ENCODE measurements around the gene COL20A1.
A peak's percentile ranks its signal among the peaks of the same experiment; 100 is the strongest.
"Not testable (repeated sequence)": the region's sequence is repeated elsewhere in the genome, so short reads cannot be mapped to it uniquely, and the experiment has no call there.

COL20A1 gene

DNA sequence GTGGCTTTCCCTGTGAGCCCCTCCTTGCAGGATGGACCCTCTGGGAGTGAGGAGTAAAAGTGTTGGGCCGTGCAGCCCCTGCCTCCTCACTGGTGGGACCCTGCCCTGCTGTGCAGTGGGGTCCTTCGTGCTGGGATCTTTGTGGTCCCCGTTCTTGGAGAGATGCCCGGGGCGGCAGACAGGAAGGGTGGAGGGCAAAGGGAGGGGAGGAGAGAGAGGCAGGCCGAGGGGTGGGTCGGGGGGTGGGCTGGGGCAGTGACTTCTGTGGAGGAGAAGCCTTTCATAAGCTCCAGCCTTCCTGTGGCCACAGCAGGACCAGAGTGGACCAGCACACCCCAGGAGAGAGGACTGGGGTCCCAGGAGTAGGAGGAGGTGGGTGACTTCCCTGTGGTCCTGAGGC lies at the start of gene COL20A1:
TSS of gene COL20A1 (plus strand) at position 283 of the 400 bp plus-strand sequence. CDS start 1,922 bp downstream, outside the sequence.
- no peak for DNase-seq (ENCODE audit: low spot score)

GRCh38 chr20:63243604-63244247 lies 49.3 kb upstream of the COL20A1 start:
- DNase-seq (ENCODE audit: low spot score) = no peak

DNA sequence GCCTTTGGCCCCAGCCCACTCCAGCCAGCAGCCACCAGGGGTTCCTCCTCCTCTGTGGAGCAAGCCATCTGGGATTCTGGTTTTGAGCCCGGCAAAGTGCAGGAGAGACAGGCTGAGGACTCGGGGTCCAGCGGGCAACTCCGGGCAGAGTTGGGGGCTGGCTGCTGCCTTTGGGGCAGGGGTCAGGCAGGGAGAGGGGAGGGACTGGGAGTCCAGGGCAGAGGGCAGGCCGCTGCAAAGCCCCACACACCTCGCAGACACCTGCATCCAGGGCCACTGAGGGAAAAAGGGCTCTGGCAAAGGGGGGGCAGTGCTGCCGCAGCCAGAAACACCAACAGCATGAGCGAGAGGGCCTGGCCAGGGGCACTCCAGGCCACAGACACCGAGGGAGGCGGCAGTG lies 48.5 kb upstream of the COL20A1 start:
- no peak for DNase-seq (ENCODE audit: low spot score)

- no peak for DNase-seq (ENCODE audit: low spot score)
Measured at GRCh38 chr20:63246490-63247288, 46.3 kb upstream of the COL20A1 start.

GRCh38 chr20:63247671-63248228 lies 45.2 kb upstream of the COL20A1 start:
- DNase-seq (ENCODE audit: low spot score) = no peak

DNA sequence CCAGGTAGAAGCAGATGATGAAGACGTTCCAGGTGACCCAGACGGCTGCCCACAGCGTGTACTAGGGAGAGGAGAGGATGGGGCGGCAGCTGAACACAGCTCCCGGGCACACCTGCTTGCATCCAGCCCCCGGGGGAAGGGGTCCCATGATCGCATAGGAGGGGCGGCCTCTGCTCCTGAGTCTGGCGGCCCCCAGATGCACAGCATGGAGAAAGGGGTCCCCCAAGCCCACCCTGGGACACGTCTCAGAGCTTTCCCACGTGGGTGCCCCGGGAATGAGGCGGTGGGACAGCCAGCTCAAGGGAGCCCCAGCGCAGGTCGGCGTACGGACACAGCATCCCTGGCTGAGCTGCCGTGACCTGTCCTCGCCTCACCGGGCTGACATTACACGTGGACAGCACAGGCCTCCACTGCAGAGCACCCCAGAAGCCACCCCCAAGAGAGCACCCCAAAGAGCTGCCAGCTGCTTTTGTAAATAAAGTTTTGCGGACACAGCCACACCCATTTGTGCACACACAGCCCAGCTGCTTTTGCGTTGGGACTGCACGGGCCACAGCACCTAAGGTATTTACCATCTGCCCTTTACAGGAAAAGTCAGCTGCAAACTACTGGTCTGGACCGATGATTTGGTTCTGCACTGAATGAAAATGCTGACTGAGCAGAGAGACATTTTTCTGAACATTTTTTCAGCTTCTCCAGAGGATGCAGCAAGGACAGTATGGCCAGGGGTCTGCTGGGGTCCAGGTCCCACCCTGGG lies 44.0 kb upstream of the COL20A1 start:
- no peak for DNase-seq (ENCODE audit: low spot score)

DNA sequence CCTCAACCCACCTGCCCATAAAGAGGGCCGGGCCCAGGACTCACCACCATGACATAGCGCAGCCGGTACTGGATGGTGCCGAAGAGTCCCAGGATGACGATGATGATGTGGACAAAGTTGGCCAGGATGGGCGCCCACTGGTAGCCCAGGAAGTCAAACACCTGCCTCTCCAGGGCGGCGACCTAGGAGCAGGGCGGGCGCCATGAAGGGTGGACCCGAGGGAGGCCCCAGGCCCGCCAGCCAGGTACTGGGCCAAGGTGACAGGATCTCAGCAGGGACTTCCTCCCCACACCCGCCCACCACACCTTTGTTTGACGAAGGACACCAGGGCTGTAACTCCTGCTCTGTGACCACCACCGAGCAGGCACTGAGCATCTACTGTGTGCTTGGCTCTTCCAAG lies 43.1 kb upstream of the COL20A1 start:
- no peak for DNase-seq (ENCODE audit: low spot score)

DNA sequence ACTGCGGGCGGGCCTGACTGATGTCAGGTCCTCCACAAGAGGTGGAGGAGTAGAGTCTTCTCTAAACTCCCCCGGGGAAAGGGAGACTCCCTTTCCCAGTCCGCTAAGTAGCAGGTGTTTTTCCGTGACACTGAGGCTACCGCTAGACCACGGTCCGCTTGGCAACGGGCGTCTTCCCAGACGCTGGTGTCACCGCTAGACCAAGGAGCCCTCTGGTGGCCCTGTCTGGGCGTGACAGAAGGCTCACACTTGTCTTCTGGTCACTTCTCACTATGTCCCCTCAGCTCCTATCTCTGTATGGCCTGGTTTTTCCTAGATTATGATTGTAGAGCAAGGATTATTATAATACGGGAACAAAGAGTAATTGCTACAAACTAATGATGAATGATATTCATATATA lies 41.6 kb upstream of the COL20A1 start:
- DNase-seq (ENCODE audit: low spot score) = not testable (repeated sequence)

- DNase-seq (ENCODE audit: low spot score) = peak; percentile 67
Measured at GRCh38 chr20:63252284-63252711, 40.7 kb upstream of the COL20A1 start.

DNA sequence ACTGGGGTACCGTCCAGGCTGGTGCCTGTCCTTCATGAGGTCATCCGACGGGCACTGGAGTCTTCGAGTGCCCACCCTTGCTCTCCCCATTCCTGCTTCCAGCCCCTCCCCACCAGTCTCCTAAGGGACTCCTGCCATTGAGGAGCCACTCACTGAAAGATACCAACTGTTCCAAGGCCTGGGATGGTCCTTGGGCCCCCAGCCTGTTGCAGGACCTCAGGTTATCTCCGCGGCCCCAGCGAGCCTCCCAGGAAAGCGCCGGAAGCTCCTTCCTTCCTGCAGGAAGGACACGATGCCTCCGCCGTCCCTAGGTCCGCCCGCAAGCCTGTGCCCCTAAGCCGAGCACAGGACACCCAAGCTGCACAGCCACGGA lies 39.9 kb upstream of the COL20A1 start:
- DNase-seq (ENCODE audit: low spot score) = no peak

DNA sequence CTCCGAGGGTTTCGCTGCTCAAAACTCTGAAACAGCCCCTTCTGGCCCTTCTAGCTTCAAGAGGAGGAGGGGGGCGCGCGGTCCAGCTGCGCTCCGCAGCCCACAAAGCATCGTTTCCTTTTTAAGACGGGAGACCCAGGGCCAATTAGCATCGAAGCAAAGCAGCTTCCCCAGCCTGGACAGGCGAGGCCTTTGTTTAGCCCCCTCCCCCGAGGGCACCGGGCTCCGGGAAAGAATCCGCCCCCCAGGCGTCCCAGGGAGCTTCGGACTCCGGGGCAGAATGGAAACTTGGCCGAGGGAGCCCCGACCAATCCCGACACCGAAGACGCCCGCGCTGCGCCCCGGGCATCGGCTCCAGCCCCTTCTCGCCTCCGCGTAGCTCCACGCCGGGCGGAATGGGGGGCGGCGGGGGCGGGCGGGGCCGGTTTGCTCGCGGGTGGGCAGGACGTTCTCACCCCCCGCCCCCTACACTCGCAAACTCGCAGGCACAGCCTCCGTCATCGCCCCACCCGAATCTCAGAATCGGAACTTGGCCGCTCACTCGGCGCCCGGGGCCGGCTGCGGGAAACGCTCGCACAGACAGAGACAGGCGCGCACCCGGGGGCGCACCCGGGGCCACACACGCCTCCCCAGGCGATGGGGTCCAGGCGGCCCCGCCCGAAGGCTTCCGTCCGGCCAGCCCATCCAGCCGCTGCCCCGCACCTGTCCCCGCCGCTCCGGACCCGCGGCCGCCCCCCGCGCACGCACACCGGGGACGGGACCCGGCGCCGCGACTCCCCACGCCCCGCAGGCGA lies 39.4 kb upstream of the COL20A1 start:
- DNase-seq (ENCODE audit: low spot score) = no peak

DNA sequence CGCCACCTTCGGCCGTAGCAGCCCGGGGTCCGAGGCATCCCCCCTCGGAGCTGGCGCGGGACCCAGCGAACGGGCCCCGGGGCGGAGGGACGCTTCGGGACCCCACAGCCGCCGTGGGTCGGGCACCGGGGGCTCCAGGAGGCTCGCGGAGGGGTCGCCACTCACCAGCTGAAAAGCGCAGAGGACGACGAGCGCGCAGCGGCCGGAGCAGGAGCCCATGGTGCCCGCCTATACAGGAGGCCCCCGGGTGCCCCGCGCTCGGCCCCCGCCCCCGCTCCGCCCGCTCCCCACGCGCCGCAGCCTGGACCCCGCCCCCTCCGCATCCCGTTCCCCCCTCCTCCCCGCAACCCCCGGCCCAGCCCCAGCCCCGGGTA lies 38.8 kb upstream of the COL20A1 start, which contains the start of gene NKAIN4:
TSS of gene NKAIN4 (minus strand) at position 232 of the 374 bp plus-strand sequence. CDS start at position 219, 13 bp downstream.
- DNase-seq (ENCODE audit: low spot score) = no peak

DNA sequence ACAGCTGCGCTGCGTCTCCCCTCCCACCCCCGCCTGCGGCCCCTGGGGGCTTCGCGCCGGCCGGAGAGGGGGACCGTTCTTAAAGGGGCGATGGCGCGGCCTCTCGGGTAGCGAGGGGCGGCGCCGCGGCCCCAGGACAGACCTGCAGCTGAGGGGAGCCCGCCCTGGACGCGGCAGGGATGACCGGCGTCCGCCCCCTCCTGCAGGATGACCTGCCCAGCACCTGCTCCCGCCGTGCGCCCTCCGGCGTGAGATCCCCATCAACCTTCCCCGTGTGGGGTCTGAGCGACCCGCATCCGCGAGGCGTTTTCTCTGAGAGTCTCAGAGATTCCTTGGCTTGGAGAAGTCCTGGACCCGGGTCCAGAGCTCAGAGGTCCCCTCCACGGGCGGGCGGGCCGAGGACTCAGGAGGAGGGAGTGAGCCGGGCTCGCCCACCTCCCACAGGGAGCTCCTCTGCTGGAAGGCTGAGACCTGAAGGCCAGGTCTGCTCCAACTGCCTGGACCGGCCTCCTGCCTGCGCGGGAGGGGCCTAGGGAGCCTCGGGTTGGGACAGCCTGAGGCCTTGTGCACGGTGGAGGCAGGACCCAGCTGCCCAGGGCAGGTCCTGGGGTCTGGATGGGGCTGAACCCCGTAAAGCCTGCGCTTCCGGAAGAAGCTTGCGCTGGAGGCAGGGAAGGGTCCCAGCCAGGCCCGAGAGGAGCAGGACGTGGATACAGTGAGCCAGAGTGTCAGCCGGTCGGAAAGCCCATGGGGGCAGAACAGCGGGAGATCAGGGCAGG lies 38.2 kb upstream of the COL20A1 start:
- DNase-seq (ENCODE audit: low spot score) = no peak

DNA sequence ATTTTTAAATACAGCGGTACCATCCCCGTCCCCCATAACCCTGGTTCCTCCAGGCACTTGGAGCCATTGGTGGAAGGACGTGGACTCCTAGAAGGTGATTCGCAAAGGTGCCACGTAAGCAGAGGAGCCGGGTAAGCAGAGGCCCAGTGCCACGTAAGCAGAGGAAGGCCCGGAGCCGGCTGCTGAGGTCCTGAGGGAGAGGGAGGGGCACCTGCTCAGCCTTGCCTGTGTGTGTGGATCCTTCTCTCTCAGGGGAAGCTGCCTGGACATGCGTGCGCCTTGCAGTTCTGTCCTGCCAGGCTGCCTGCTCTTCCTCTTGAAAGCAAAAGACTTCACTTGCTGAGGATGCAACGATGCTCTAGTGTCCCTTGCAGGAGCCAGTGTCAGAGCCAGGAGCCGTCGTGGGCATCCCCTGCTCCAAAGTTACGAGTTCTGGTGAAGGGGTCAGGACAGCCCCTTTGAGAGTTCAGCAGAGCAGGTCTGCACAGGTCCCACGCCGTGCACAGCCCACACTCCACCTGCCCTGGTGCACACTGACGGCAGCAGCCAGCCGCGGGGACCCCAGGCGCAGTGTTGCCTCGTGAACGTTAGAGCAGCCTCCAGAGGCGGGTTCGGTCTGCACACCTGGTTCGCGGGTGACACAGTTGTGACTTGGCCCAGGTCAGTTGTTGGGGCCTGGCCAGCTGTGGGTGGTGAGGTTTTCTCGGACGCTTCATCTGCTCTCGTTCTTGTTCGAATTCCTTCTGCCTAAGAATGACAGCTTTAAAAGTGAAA lies 36.9 kb upstream of the COL20A1 start:
- DNase-seq (ENCODE audit: low spot score) = no peak

GRCh38 chr20:63256954-63257353 lies 36.0 kb upstream of the COL20A1 start:
- DNase-seq (ENCODE audit: low spot score) = no peak

DNA sequence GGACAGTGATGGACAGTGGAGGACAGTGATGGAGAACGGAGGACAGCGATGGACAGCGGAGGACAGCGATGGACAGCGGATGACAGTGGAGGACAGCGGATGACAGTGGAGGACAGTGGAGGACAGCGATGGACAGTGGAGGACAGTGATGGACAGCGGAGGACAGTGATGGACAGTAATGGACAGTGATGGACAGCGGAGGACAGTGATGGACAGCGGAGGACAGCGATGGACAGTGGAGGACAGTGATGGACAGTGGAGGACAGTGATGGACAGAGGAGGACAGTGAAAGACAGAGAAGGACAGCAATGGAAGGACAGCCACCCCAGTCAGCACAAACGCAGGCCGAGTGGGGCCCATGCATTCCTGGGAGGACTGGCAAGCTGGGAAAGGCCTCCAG lies 35.4 kb upstream of the COL20A1 start:
- DNase-seq (ENCODE audit: low spot score) = no peak

GRCh38 chr20:63258781-63259180 lies 34.2 kb upstream of the COL20A1 start:
- no peak for DNase-seq (ENCODE audit: low spot score)

DNA sequence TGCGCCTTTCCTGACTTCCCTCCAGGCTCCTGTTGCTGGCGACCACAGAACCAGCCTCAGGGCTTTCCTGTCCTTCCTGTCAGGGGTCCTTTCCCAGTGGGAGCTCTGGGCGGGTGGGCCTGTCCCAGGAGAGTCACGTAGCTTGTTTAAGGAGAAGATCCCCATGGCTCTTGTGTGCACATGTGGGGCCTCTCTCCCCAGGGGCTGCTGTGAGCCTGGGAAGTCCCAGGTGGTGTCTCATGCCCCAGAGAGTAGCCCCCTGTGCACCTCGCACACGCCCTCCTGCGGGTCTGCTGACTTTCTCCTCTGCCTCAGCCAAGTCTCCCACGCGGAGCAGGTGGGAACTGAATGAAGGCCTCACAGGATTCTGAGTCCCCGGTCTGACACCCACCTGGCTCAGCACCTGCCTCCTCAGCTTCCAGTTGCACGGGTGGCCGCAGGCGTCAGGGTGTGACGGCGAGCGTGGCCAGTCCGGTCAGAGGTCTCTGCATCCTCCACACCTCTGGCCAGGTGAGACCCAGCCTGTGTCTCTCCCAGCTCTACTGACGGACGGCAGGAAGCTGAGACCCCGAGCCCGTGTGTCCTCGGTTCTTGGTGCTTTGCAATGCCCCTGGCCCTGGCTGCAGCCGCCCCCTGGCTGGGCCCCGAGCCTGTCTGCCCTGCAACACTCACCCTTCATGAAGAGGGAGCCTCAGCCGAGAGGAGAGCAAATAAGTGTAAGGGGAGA lies 33.1 kb upstream of the COL20A1 start:
- DNase-seq (ENCODE audit: low spot score) = no peak

GRCh38 chr20:63260521-63260920 lies 32.5 kb upstream of the COL20A1 start:
- no peak for DNase-seq (ENCODE audit: low spot score)

All from globus pallidus (tissue), 1 donor.